GOT3 (cell line): ENCODE results near the gene SGTB.

ENCODE experiments used
- DNase-seq: peaks from one replicate; lab custom pipeline; 2025; ENCODE audit warnings: mixed read lengths; lab: John Stamatoyannopoulos, UW

The SGTB gene

DNA sequence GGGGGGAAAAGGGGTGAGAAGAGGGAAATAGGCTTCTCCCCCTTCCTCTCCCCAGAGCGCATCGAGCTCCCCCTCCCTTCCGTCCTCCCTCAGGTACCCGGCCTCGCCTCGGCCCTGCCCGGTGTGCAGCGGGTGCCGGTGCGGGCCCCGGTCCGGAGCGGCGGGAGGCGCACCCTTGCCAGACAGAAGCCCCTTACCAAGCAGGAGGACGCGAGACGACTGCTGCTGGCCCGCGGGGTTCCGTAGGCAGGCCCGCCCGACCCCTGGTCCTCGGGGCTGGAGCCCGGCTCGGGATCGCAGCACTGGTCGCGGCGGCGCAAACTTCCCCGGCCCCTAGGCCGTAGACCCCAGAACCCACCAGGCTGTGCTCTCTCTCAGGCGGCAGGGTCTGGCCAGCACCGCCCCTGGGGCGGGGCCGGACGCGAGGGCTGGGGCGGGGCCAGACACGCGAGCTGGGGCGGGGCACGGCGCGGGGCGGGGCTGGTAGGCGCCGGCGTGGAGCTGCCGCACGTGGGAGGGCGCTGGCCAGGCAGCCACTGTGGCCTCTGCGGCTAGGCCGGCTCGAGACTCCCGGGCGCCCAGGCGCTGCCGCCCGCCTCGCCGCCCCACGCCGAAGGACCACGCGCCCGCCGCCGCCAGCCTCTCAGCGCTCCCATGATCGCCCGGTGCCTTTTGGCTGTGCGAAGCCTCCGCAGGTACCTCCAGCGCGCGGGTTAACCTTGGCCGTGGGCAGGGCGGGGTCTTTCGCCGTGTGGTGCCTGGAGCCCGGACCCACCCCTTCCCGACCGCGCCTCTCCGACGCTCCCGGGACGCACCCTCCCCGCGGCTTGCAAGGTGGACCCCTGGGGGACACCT lies at the start of gene SGTB, which contains the start of gene NLN:
TSS of gene SGTB (minus strand) at position 390 of the 855 bp plus-strand sequence. CDS start 1,302 bp downstream, outside the sequence.
TSS of gene NLN (plus strand) at position 486 of the 855 bp plus-strand sequence. CDS start at position 655, 169 bp downstream.
- DNase-seq = peak; percentile 56

GRCh38 chr5:65771266-65771665 lies 49.4 kb upstream of the SGTB start:
- no peak for DNase-seq

DNA sequence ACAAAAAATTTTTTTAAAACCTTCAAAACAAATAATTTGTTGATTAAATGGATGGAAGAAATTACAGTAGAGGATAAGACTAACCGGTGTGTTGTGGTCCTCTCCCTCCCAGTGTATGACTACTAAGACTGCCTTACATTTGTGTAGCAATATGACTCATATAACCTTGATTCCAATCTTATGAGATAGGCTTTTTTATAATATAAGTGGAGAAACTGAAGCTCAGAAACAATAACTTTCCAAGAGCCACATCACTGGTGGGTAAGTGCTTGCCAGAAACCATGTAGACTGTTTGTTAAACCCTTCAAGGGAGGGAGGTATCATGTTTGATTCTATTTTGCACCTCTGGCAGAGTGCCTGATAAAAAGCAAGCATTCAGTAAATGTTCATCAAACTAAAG lies 47.6 kb upstream of the SGTB start:
- no peak for DNase-seq

GRCh38 chr5:65768723-65769346 lies 46.9 kb upstream of the SGTB start:
- no peak for DNase-seq

- no peak for DNase-seq
These were observed 45.7 kb upstream of the SGTB start for GRCh38 chr5:65767565-65767964.

DNA sequence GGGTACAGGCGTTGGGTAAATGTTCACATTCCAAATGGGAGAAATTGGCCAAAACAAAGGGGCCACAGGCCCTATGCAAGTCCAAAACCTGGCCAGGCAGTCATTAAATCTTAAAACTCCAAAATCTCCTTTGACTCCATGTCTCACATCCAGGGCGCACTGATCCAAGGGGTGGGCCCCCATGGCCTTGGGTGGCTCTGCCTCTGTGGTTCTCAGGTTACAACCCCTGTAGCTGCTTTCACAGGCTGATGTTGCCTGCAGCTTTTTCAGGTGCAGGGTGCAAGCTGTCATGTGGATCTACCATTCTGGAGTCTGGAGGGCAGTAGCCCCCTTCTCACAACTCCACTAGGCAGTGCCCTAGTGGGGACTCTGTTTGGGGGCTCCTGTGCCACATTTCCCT lies 44.9 kb upstream of the SGTB start:
- DNase-seq = no peak

GRCh38 chr5:65766175-65766574 lies 44.3 kb upstream of the SGTB start:
- no peak for DNase-seq

DNA sequence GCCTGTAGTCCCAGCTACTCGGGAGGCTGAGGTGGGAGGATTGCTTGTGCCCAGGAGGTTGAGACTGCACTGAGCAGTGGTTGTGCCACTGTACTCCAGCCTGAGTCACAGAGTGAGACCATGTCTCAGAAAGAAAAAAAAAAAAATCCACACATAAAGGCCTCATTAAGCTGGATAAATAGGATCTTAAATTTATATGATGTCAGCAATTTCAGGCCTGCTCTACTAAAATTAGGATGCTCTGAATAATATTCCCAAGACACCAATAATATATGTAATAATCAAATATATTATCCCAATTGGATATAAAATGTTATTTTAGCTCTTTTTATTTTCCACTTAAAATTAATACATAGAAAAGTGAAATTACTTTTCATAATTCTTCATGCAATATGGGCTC lies 43.7 kb upstream of the SGTB start:
- no peak for DNase-seq

DNA sequence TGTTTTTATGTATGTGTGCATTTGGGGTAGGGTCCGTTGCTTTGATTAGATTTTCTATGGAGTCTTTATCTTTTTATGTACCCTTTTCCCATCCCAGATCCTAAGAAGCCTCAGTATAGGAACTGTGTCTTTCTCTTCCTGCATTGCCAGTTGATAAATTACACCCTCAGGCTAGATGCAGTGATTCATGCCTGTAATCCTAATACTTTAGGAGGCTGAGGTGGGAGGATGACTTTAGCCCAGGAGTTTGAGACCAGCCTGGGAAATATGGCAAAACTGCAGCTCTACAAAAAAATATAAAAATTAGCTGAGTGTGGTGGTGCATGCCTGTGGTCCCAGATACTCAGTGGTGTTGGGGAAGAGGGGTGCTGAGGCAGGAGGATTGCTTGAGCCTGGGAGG lies 40.3 kb upstream of the SGTB start:
- DNase-seq = no peak

DNA sequence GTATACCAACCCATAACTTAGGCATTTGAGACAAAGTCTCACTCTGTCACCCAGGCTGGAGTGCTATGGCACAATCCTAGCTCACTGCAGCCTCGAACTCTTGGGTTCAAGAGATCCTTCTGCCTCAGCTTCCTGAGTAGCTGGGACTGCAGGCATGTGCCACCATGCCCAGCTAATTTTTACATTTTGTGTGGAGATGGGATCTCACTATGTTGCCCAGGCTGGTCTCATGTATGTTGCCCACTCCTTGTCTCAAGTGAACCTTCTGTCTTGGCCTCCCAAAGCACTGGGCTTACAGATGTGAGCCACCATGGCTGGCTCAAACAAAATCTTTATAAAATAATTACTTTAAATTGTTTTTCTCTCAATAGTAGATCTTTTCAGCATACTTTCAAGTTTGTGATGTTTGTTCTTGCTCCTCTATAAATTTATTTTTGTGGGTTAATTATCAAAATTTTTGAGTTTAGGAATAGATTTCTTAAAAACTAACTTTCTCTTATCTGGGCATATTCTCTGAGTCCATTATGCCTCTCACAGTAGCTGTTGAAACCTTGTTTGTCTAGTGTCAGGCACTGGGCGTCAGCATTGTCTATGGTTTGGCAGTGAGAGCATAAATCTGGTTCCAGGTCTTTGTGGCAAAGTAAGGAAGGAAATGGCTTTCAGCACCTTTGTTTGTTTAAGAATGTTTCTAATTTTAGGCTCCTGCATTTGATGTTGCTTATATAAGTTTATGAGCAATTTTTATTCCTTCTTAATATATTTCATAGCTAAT lies 38.8 kb upstream of the SGTB start:
- no peak for DNase-seq

DNA sequence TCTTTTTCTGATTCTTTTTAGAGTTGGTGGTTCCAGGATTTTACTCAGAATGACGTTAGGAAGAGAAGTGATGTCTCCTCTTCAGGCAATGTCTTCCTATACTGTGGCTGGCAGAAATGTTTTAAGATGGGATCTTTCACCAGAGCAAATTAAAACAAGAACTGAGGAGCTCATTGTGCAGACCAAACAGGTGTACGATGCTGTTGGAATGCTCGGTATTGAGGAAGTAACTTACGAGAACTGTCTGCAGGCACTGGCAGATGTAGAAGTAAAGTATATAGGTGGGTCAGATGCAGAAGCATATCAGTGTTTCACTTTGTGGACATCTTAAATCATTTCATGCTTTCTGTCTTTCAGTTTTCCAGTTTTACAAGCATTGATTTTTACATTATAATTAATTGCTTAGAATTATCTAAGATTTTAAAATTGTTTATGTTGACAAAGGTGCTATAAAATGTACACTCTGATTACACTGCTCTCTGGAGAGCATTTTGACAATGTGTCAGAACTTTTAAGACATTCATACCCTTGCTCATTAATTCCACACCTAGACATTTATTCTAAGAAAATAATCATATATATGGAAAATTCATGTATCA lies 36.7 kb upstream of the SGTB start:
- no peak for DNase-seq

- DNase-seq = no peak
These were observed 31.3 kb upstream of the SGTB start for GRCh38 chr5:65753189-65753588.

DNA sequence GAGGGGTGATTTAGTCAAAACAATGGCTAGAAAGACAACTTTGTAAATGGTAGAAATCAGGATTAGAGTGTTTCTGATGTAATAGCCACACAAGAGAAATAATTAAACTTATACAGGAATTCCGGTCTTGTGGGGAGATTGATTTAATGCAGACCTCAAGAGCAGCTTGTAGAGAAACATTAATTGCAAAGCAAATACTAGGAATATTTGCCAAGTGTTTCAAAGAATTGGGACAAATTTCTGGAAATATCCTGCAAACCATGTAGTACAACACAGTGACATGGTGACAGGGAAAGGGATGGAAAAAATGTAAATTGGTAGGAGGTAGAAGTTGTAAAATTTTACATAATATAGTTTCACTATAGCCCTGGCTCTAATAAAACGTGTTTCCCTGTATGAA lies 29.0 kb upstream of the SGTB start:
- DNase-seq = no peak

DNA sequence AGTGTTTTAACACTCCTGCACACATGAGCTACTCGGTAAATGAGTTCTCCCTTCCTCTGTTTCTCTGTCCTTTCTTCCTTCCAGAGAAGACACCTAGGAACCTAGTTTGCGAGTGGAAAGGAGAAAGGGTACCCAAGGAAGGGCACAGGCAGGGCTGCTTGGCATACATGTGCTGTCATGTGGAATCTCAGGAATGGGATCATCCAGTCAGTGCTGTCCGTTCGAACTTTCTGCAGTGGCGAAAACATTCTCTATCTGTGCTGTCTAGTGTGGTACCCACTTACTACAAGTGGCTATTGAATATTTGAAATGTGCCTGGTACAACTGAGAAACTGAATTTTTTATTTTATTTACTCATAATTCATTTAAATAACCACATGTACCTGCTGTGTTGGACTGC lies 28.0 kb upstream of the SGTB start:
- DNase-seq = no peak

GRCh38 chr5:65749221-65749844 lies 27.4 kb upstream of the SGTB start:
- no peak for DNase-seq

DNA sequence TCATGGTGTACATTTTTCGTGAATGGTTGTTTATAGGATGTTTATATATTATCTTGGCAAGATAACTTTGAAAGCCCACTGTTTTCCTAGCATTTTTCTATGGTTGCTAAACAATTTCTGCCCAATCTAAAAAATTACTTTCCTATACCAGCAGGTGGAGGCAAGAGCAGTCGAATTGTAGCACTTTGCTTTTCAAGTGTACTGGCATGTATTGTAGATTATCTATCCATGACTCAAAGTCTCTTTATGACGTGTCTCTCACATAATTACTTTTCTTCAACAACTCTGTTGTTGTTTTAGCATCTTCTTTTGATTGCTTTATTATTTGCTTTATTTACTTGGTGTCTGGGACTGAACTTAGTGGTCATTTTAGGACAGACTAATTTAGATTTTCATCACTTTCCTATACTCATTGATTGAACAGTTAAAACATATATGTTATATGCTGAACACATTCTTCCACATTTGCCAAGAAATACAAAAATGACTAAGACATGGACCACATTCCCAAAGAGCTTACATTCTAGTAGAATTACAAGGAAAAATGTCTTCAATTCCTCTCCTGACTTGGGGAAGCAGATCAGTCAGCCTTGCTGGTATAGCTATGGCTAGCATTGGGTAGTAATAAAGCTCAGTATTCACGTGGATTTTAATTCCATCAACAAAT lies 20.8 kb upstream of the SGTB start:
- DNase-seq = no peak

DNA sequence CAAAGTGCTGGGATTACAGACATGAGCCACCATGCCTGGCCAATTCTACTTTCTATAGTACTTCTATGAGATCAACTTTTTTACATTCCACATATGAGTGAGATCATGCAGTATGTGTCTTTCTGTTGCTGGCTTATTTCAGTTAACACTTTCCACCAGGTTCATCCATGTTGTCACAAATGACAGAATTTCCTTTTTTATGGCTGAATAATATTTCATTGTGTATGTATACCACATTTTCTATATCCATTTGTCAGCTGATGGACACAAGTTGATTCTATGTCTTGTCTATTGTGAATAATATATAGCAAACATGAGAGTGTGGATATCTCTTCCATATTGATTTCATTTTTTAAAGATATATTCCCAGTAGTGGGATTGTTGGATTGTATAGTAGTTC lies 17.3 kb upstream of the SGTB start:
- no peak for DNase-seq

GRCh38 chr5:65738305-65738704 lies 16.4 kb upstream of the SGTB start:
- no peak for DNase-seq

GRCh38 chr5:65737842-65738241 lies 15.9 kb upstream of the SGTB start:
- DNase-seq = no peak

- no peak for DNase-seq
These were observed 14.1 kb upstream of the SGTB start for GRCh38 chr5:65736011-65736410.

- DNase-seq = no peak
These were observed 13.0 kb upstream of the SGTB start for GRCh38 chr5:65734921-65735320.
